Activated CD4-positive, alpha-beta T cell treated with anti-CD3 and anti-CD28 coated beads for 4 hours (primary cell): ENCODE results near the gene TUBB2A.
"Not testable (repeated sequence)": the region's sequence is repeated elsewhere in the genome, so short reads cannot be mapped to it uniquely, and the experiment has no call there.

Source experiments
- DNase-seq, 2 donors: peaks; one replicate each; pipeline ENCODE4 v3.0.0-alpha.2; 2020

The TUBB2A gene

GRCh38 chr6:3157131-3157933 is at the start of gene TUBB2A:
Gene TUBB2A, minus strand, starts transcription at chr6:3157544. Its CDS starts 81 bp downstream, at chr6:3157463.
- peak; percentile 87 to 88 for DNase-seq

- DNase-seq, result no peak
Observed at GRCh38 chr6:3206339-3207015, 49.1 kb upstream of the TUBB2A start.

- no peak for DNase-seq
Observed at GRCh38 chr6:3205913-3206312, 48.6 kb upstream of the TUBB2A start.

- DNase-seq, result no peak
Observed at GRCh38 chr6:3204921-3205320, 47.6 kb upstream of the TUBB2A start.

- no peak for DNase-seq
Observed at GRCh38 chr6:3202999-3203696, 45.8 kb upstream of the TUBB2A start.

- DNase-seq, result no peak
Observed at GRCh38 chr6:3201388-3201787, 44.0 kb upstream of the TUBB2A start.

GRCh38 chr6:3200682-3201081 is 43.3 kb upstream of the TUBB2A start:
- DNase-seq, result no peak

GRCh38 chr6:3199382-3199781 is 42.0 kb upstream of the TUBB2A start:
- no peak for DNase-seq

GRCh38 chr6:3197734-3198133 is 40.4 kb upstream of the TUBB2A start:
- not testable (repeated sequence) for DNase-seq

- DNase-seq, result no peak
Observed at GRCh38 chr6:3196770-3197169, 39.4 kb upstream of the TUBB2A start.

- DNase-seq, result no peak
Observed at GRCh38 chr6:3195695-3196497, 38.6 kb upstream of the TUBB2A start.

- DNase-seq, result no peak
Observed at GRCh38 chr6:3195420-3195694, 38.0 kb upstream of the TUBB2A start.

- DNase-seq, result no peak
Observed at GRCh38 chr6:3194535-3195419, 37.4 kb upstream of the TUBB2A start.

- DNase-seq, result no peak
Observed at GRCh38 chr6:3193102-3193849, 35.9 kb upstream of the TUBB2A start.

GRCh38 chr6:3190779-3191178 is 33.4 kb upstream of the TUBB2A start:
- DNase-seq, result no peak

GRCh38 chr6:3190056-3190455 is 32.7 kb upstream of the TUBB2A start:
- no peak for DNase-seq

GRCh38 chr6:3189192-3189591 is 31.8 kb upstream of the TUBB2A start:
- DNase-seq, result not testable (repeated sequence)

GRCh38 chr6:3188262-3188661 is 30.9 kb upstream of the TUBB2A start:
- no peak for DNase-seq

- DNase-seq, result no peak
Observed at GRCh38 chr6:3186974-3187382, 29.6 kb upstream of the TUBB2A start.

- DNase-seq, result no peak
Observed at GRCh38 chr6:3183066-3183465, 25.7 kb upstream of the TUBB2A start.

GRCh38 chr6:3181105-3181504 is 23.8 kb upstream of the TUBB2A start:
- no peak for DNase-seq
